Measurements from ENCODE around the gene ZNF469.

DNA sequence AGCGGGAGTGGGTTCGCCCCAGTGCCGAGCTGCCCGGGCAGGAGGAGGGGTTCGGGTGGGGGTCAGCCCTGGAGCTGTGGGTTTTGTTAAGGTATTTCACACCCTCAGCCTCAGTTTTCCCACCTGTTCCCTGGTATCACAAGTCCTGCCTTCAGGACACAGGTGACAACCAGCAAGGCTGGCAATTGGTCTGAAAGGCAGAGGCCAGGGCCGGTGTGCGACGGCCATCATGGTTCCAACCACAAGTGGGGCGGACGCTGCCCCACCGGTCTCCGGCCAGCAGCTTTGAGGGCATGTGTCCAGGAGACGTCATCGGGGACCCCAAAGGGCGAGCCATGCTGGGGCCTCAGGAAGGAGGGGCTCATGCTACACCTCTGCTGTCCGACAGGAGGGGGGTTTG is 10.8 kb downstream of the ZNF469 start:
- TF ChIP-seq ZNF140 (CRISPR knock-in tag; IDR thresholded peaks at IDR 0.05) = no peak
- TF ChIP-seq KLF16 (IDR thresholded peaks at IDR 0.05) = no peak
- TF ChIP-seq, protein P1, sequence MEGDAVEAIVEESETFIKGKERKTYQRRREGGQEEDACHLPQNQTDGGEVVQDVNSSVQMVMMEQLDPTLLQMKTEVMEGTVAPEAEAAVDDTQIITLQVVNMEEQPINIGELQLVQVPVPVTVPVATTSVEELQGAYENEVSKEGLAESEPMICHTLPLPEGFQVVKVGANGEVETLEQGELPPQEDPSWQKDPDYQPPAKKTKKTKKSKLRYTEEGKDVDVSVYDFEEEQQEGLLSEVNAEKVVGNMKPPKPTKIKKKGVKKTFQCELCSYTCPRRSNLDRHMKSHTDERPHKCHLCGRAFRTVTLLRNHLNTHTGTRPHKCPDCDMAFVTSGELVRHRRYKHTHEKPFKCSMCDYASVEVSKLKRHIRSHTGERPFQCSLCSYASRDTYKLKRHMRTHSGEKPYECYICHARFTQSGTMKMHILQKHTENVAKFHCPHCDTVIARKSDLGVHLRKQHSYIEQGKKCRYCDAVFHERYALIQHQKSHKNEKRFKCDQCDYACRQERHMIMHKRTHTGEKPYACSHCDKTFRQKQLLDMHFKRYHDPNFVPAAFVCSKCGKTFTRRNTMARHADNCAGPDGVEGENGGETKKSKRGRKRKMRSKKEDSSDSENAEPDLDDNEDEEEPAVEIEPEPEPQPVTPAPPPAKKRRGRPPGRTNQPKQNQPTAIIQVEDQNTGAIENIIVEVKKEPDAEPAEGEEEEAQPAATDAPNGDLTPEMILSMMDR (IDR thresholded peaks at IDR 0.05 in 2 of 3, conservative IDR thresholded peaks at IDR 0.05 in 1 of 3; ENCODE audit: insufficient read depth in 2 of 3, low read depth in 1 of 3, low read length in 3 of 3) = no peak
- no peak for TF ChIP-seq SNRNP70 (optimal IDR thresholded peaks at IDR 0.05; ENCODE audit: low read depth, low read length)
- no peak for TF ChIP-seq ZFX (CRISPR knock-in tag; IDR thresholded peaks at IDR 0.05)
- TF ChIP-seq ZNF121 (CRISPR knock-in tag; conservative IDR thresholded peaks at IDR 0.05) = no peak

Measured in K562 (cell line).